Esophagus muscularis mucosa (tissue), 4 donors: ENCODE results near the gene ZFHX3. TPM values are rescaled to one million over a fixed set of nuclear protein-coding genes. Genes with fewer than 3 reads are reported as not detected.

Source experiments
- DNase-seq: peaks from one replicate; pipeline ENCODE4 v3.0.0-alpha.2; 2017; ENCODE audit errors: extremely low spot score
- H3K27ac ChIP-seq, 4 donors: fragments of 200-600 bp; sonication (generic); replicated peaks in 1 of 4; 1 replicate in 3 of 4; 2 replicates in 1 of 4; pipeline ENCODE4 v1.5.1; 2016 to 2019; ENCODE audit warnings: mild to moderate bottlenecking in 1 of 4
- H3K27me3 ChIP-seq, 4 donors: fragments of 200-600 bp; sonication (generic); one replicate each; pipeline versions ENCODE4 v1.5.1 to v1.6.0; 2016 to 2019
- H3K36me3 ChIP-seq, 4 donors: fragments of 200-600 bp; sonication (generic); one replicate each; pipeline ENCODE4 v1.5.1; 2016 to 2019
- H3K4me1 ChIP-seq, 4 donors: fragments of 200-600 bp; sonication (generic); one replicate each; pipeline ENCODE4 v1.5.1; 2016 to 2019
- H3K4me3 ChIP-seq, 4 donors: fragments of 200-600 bp; sonication (generic); 1 replicate in 2 of 4; 2 replicates in 2 of 4; pipeline ENCODE4 v1.5.1; 2016 to 2019; ENCODE audit warnings: mild to moderate bottlenecking in 4 of 4, moderate library complexity in 1 of 4
- H3K9me3 ChIP-seq, 4 donors: fragments of 200-600 bp; sonication (generic); 1 replicate in 3 of 4; 2 replicates in 1 of 4; pipeline ENCODE4 v1.5.1; 2016 to 2019
- EP300 ChIP-seq: sonication (generic); formaldehyde crosslinking; IDR thresholded peaks from one replicate; pipeline ENCODE4 v1.6.1; 2017; ENCODE audit warnings: antibody characterized with exemption
- POLR2A ChIP-seq: fragments of 450-650 bp; IDR thresholded peaks from one replicate; pipeline ENCODE4 v1.6.1; 2017; ENCODE audit warnings: antibody characterized with exemption, moderate library complexity, mild to moderate bottlenecking, low read depth
- POLR2AphosphoS5 ChIP-seq, 2 donors: sonication (generic); formaldehyde crosslinking; IDR thresholded peaks; one replicate each; pipeline ENCODE4 v1.6.1; 2017; ENCODE audit warnings: antibody characterized with exemption in 2 of 2
- WGBS: methylation state at CpG from one replicate; pipeline ENCODE4 v1.1.5; 2018; 5-methylcytosine and 5-hydroxymethylcytosine counted together
- intact Hi-C: fragments of 100-400 bp; cut with DNase I; formaldehyde crosslinking; loops from one replicate; pipeline ENCODE4 v1.15.1; 2023
- total RNA-seq, 4 donors: library from RNA; depleted of rRNA; stranded (reverse); fragments of >200 nt; gene quantifications; one replicate each; pipeline versions ENCODE4 v1.1.0 to v1.2.1, GENCODE V29; 2016
- TF ChIP-seq, protein P1 (sequence below), 3 experiments: fragments of 200-600 bp in 2 of 3; fragments of 450-650 bp in 1 of 3; sonication (generic) in 2 of 3; IDR thresholded peaks; one replicate each; pipeline ENCODE4 v1.5.1; 2017 to 2019; ENCODE audit warnings: antibody characterized with exemption in 3 of 3, mild to moderate bottlenecking in 2 of 3, moderate library complexity in 1 of 3

The ZFHX3 gene
- total RNA-seq, 4 donors from 2014 or later = 25.7 to 53.0 (median 30.6) TPM

DNA sequence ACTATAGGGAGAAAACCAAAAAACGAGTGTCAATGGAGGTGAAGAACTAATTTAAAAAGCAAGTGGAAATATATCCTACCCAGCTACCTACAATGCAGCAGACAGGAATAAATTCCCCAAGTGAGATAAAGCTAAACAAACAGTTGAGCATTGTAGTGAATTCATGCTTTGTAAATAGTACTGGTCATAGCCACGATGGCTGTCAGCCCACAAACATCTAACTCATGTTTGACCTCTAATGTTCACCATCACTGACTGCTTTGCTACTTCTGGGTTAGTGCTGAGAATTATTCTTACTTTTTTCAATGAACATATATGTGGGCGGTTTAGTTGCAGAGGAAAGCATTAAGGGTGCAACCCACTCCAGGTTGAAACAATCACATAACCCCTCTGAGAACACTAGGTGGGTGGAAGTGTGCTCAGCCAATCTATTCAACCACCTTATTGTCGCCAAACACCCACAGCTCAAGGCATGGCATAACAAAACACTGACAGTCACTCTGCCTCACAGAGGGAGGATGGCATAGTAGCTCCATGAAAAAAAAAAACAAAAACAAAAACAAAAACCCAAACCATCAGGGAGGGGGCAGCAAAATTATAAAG is 264.1 kb downstream of the ZFHX3 start:
- Histone ChIP-seq H3K4me3 (no peak overlapping the region), H3K36me3 (peaks cover 0 to 7% (median 4%) of the 10 kb centered on the region in 4 donors), H3K9me3 (no peaks in the 10 kb centered on the region), H3K4me1 (peaks cover 0 to 19% (median 16%) of the 10 kb centered on the region in 4 donors), H3K27me3 (no peaks in the 10 kb centered on the region), H3K27ac (no peak overlapping the region)
- peak; percentile 10 for DNase-seq
- no peak for TF ChIP-seq POLR2AphosphoS5 (IDR thresholded peaks at IDR 0.05)
- TF ChIP-seq, protein P1, sequence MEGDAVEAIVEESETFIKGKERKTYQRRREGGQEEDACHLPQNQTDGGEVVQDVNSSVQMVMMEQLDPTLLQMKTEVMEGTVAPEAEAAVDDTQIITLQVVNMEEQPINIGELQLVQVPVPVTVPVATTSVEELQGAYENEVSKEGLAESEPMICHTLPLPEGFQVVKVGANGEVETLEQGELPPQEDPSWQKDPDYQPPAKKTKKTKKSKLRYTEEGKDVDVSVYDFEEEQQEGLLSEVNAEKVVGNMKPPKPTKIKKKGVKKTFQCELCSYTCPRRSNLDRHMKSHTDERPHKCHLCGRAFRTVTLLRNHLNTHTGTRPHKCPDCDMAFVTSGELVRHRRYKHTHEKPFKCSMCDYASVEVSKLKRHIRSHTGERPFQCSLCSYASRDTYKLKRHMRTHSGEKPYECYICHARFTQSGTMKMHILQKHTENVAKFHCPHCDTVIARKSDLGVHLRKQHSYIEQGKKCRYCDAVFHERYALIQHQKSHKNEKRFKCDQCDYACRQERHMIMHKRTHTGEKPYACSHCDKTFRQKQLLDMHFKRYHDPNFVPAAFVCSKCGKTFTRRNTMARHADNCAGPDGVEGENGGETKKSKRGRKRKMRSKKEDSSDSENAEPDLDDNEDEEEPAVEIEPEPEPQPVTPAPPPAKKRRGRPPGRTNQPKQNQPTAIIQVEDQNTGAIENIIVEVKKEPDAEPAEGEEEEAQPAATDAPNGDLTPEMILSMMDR (IDR thresholded peaks at IDR 0.05) = no peak
- intact Hi-C loops = no loop called here
- WGBS = 88% methylated on average over 4 of the region's 4 CpGs

DNA sequence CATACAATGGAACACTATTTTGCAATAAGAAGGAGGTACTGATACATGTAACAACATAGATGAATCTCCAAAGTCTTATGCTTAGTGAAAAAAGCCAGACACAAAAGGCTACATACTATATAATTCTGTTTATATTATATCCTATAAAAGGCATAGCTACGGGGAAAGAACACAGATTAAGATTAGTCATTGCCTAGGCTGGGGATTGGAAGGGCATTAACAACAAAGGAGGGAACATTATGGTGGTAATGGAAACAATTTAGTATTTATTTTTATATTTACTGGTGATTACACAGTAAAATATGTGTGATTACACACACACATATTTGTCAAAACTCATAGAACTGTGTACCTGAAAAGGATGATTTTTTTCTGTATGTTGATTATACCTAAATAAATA is 278.1 kb downstream of the ZFHX3 start:
- intact Hi-C loops = no loop called here
- H3K36me3 ChIP-seq = no peaks in the 10 kb centered on the region
- H3K4me3 ChIP-seq = no peak overlapping the region
- no peak overlapping the region for H3K27ac ChIP-seq
- TF ChIP-seq EP300 (no peak), POLR2AphosphoS5 (IDR thresholded peaks at IDR 0.05) (no peak), POLR2A (no peak)
- TF ChIP-seq, protein P1 (IDR thresholded peaks at IDR 0.05) = no peak
- 77% methylated on average over 1 of the region's 1 CpG for WGBS
- no peaks in the 10 kb centered on the region for H3K27me3 ChIP-seq
- H3K4me1 ChIP-seq = no peaks in the 10 kb centered on the region
- no peak for DNase-seq
- peaks cover 0 to 5% (median 0%) of the 10 kb centered on the region in 4 donors for H3K9me3 ChIP-seq

DNA sequence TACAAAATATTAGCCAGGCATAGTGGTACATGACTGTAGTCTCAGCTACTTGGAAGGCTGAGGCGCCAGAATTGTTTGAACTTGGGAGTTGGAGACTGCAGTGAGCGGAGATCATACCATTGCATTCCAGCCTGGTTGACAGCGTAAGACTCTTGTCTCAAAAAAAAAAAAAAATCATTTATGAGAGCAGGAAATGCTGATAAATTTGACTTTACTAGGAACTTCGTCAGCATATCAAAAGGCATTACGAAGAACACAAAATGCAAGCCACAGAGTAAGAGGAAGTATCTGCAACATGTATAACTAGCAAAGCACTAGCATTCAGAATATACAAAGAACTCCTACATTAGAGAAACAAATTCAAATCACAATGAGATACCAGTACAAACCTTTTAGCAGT is 279.3 kb downstream of the ZFHX3 start:
- Histone ChIP-seq H3K27ac (no peak overlapping the region), H3K9me3 (peaks cover 0 to 5% (median 0%) of the 10 kb centered on the region in 4 donors), H3K36me3 (no peaks in the 10 kb centered on the region), H3K4me3 (no peak overlapping the region), H3K27me3 (no peaks in the 10 kb centered on the region), H3K4me1 (no peaks in the 10 kb centered on the region)
- no peak for DNase-seq
- 84% methylated on average over 5 of the region's 5 CpGs for WGBS
- TF ChIP-seq EP300 = no peak
- TF ChIP-seq POLR2A = no peak
- TF ChIP-seq, protein P1 (IDR thresholded peaks at IDR 0.05) = no peak
- intact Hi-C loops = no loop called here

DNA sequence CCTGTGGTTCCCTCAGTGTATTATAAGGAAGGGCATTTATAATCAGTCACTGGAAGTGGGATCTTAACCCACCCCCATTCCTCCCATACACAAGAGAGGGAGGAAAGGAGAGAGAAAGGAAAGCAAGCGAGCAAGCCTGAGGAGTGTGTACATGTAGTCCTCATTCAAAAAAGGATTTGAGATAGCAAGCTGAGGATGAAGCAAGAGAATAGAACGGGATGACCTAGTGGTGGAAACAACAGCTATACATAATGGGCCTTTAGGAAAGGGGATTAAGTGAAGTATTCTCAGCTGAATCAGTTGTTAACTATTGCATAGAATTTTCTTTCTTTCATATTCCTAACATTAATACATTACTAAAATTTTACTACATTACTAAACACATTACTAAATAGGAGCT is 281.4 kb downstream of the ZFHX3 start:
- no peak for DNase-seq
- H3K36me3 ChIP-seq = no peaks in the 10 kb centered on the region
- no peak overlapping the region for H3K4me3 ChIP-seq
- H3K27ac ChIP-seq = no peak overlapping the region
- peaks cover 0 to 5% (median 0%) of the 10 kb centered on the region in 4 donors for H3K9me3 ChIP-seq
- WGBS = 96% methylated on average over 2 of the region's 2 CpGs
- no peaks in the 10 kb centered on the region for H3K4me1 ChIP-seq
- H3K27me3 ChIP-seq = no peaks in the 10 kb centered on the region
- intact Hi-C loops = no loop called here
- no peak for TF ChIP-seq POLR2A
- TF ChIP-seq EP300 = no peak
- no peak for TF ChIP-seq POLR2AphosphoS5 (IDR thresholded peaks at IDR 0.05)
- TF ChIP-seq, protein P1 (IDR thresholded peaks at IDR 0.05) = no peak
